Peyer's patch (tissue), 4 donors: ENCODE results near the gene RASA3. TPM values are rescaled to one million over a fixed set of nuclear protein-coding genes. Genes with fewer than 3 reads are reported as not detected.

ENCODE experiments used
- DNase-seq, 3 donors: peaks; one replicate each; pipeline ENCODE4 v3.0.0-alpha.2; 2017 to 2019
- H3K27ac ChIP-seq, 4 donors: fragments of 200-600 bp; sonication (generic); one replicate each; pipeline ENCODE4 v1.5.1; 2016 to 2019
- H3K27me3 ChIP-seq, 2 donors: fragments of 200-600 bp; sonication (generic); one replicate each; pipeline ENCODE4 v1.5.1; 2019
- H3K36me3 ChIP-seq, 3 donors: fragments of 200-600 bp; sonication (generic); one replicate each; pipeline ENCODE4 v1.5.1; 2016 to 2019
- H3K4me1 ChIP-seq, 4 donors: fragments of 200-600 bp; sonication (generic); one replicate each; pipeline ENCODE4 v1.5.1; 2016 to 2019
- H3K4me3 ChIP-seq, 4 donors: fragments of 200-600 bp; sonication (generic); 1 replicate in 3 of 4; 2 replicates in 1 of 4; pipeline ENCODE4 v1.5.1; 2016 to 2019; ENCODE audit warnings: mild to moderate bottlenecking in 1 of 4
- H3K9me3 ChIP-seq, 4 donors: fragments of 200-600 bp; sonication (generic); one replicate each; pipeline ENCODE4 v1.5.1; 2016 to 2019; ENCODE audit warnings: mild to moderate bottlenecking in 1 of 4
- CTCF ChIP-seq, 6 experiments: fragments of 450-650 bp in 4 of 6; fragments of 200-600 bp in 2 of 6; sonication (generic) in 1 of 6; IDR thresholded peaks; one replicate each; pipeline ENCODE4 v1.5.1; 2017 to 2019; ENCODE audit warnings: antibody characterized with exemption in 6 of 6, mild to moderate bottlenecking in 3 of 6, moderate library complexity in 1 of 6
- POLR2A ChIP-seq, 2 donors: fragments of 450-650 bp; IDR thresholded peaks; one replicate each; pipeline ENCODE4 v1.5.1; 2017; ENCODE audit warnings: antibody characterized with exemption in 2 of 2, mild to moderate bottlenecking in 2 of 2, moderate library complexity in 2 of 2
- total RNA-seq, 4 donors: library from RNA; depleted of rRNA; stranded (reverse); fragments of >200 nt; gene quantifications; one replicate each; pipeline ENCODE4 v1.1.0, GENCODE V29; 2016

The RASA3 gene
- total RNA-seq, 4 donors from 2014 or later, result 3.5 to 41.3 (median 6.9) TPM

- H3K27me3 ChIP-seq, result no peaks in the 10 kb centered on the region
- H3K4me3 ChIP-seq, result no peak overlapping the region
- DNase-seq, result no peak
- H3K36me3 ChIP-seq, result no peaks in the 10 kb centered on the region
- H3K9me3 ChIP-seq, result peaks cover 0 to 3% (median 0%) of the 10 kb centered on the region in 4 donors
- TF ChIP-seq CTCF (IDR thresholded peaks at IDR 0.05) (no peak), POLR2A (IDR thresholded peaks at IDR 0.05) (no peak)
- no peaks in the 10 kb centered on the region for H3K4me1 ChIP-seq
- H3K27ac ChIP-seq, result no peak overlapping the region
Observed at GRCh38 chr13:113962386-113962785, 170.0 kb downstream of the RASA3 start.

GRCh38 chr13:113960276-113960948 lies 172.0 kb downstream of the RASA3 start:
- no peak for DNase-seq
- no peaks in the 10 kb centered on the region for H3K36me3 ChIP-seq
- no peak overlapping the region for H3K27ac ChIP-seq
- H3K4me1 ChIP-seq, result no peaks in the 10 kb centered on the region
- no peak for TF ChIP-seq POLR2A (IDR thresholded peaks at IDR 0.05)
- no peak for TF ChIP-seq CTCF (IDR thresholded peaks at IDR 0.05)
- H3K4me3 ChIP-seq, result no peak overlapping the region
- no peaks in the 10 kb centered on the region for H3K27me3 ChIP-seq
- H3K9me3 ChIP-seq, result peaks cover 0 to 3% (median 0%) of the 10 kb centered on the region in 4 donors

- no peak for DNase-seq
- no peak overlapping the region for H3K4me3 ChIP-seq
- H3K4me1 ChIP-seq, result no peaks in the 10 kb centered on the region
- peaks cover 0 to 3% (median 0%) of the 10 kb centered on the region in 4 donors for H3K9me3 ChIP-seq
- no peaks in the 10 kb centered on the region for H3K27me3 ChIP-seq
- no peak overlapping the region for H3K27ac ChIP-seq
- no peaks in the 10 kb centered on the region for H3K36me3 ChIP-seq
- TF ChIP-seq CTCF (IDR thresholded peaks at IDR 0.05) (no peak), POLR2A (IDR thresholded peaks at IDR 0.05) (no peak)
Observed at GRCh38 chr13:113959198-113959597, 173.2 kb downstream of the RASA3 start.

- no peaks in the 10 kb centered on the region for H3K4me1 ChIP-seq
- no peak overlapping the region for H3K4me3 ChIP-seq
- H3K27ac ChIP-seq, result no peak overlapping the region
- H3K9me3 ChIP-seq, result peaks cover 0 to 3% (median 0%) of the 10 kb centered on the region in 4 donors
- no peak for DNase-seq
- no peaks in the 10 kb centered on the region for H3K27me3 ChIP-seq
- TF ChIP-seq POLR2A (IDR thresholded peaks at IDR 0.05) (no peak), CTCF (IDR thresholded peaks at IDR 0.05) (no peak)
- no peaks in the 10 kb centered on the region for H3K36me3 ChIP-seq
Observed at GRCh38 chr13:113958373-113958772, 174.1 kb downstream of the RASA3 start.

- Histone ChIP-seq H3K4me3 (no peak overlapping the region), H3K9me3 (peaks cover 0 to 3% (median 0%) of the 10 kb centered on the region in 4 donors), H3K27me3 (no peaks in the 10 kb centered on the region), H3K4me1 (peaks cover 0 to under 1% (median 0%) of the 10 kb centered on the region in 4 donors), H3K27ac (no peak overlapping the region), H3K36me3 (no peaks in the 10 kb centered on the region)
- no peak for TF ChIP-seq CTCF (IDR thresholded peaks at IDR 0.05)
- no peak for TF ChIP-seq POLR2A (IDR thresholded peaks at IDR 0.05)
- no peak for DNase-seq
Observed at GRCh38 chr13:113956571-113956970, 175.9 kb downstream of the RASA3 start.
